AG04450 (cell line): ENCODE measurements around the gene PLA2G2C. TPM values are rescaled to one million over a fixed set of nuclear protein-coding genes. Genes with fewer than 3 reads are reported as not detected.

Source experiments
- CTCF ChIA-PET: fragments of 300-600, 350-600 bp; formaldehyde crosslinking; extraction: SDS; loops from one replicate; lab custom pipeline; 2022; ENCODE audit warnings: antibody characterized with exemption, inconsistent platforms; lab: Charles Lee
- POLR2A ChIA-PET: fragments of 350-600 bp; formaldehyde crosslinking; extraction: SDS; loops from one replicate; lab custom pipeline; 2021; ENCODE audit warnings: antibody characterized with exemption, inconsistent platforms; lab: Yijun Ruan, JAX
- DNase-seq: peaks from one replicate; pipeline ENCODE4 v3.0.0-alpha.2; 2011; ENCODE audit warnings: low read depth, low spot score
- H3K27ac ChIP-seq: one replicate; pipeline ENCODE4 v1.5.1; 2012; ENCODE audit warnings: low read depth, low read length, control low read depth
- H3K27me3 ChIP-seq: one replicate; pipeline ENCODE4 v1.6.0; 2012; ENCODE audit warnings: low read length; ENCODE audit not compliant: control insufficient read depth, insufficient read depth
- H3K4me3 ChIP-seq: 2 replicates; pipeline ENCODE4 v1.5.1; 2011; ENCODE audit warnings: mild to moderate bottlenecking, low read depth, low read length, control low read depth
- H3K9me3 ChIP-seq: 2 replicates; pipeline ENCODE4 v1.5.1; 2012; ENCODE audit warnings: low read length; ENCODE audit not compliant: control insufficient read depth, insufficient read depth
- CTCF ChIP-seq: IDR thresholded peaks from 2 replicates; pipeline ENCODE4 v1.5.1; 2011; ENCODE audit warnings: low read depth, low read length, control low read depth, inconsistent platforms
- polyA plus RNA-seq: library from polyadenylated mRNA; depleted of rRNA; stranded (reverse); fragments of >200 nt; gene quantifications from 2 replicates; pipeline ENCODE4 v1.2.3, GENCODE V29; 2011

PLA2G2C gene
- polyA plus RNA-seq, 1 experiment: not detected

DNA sequence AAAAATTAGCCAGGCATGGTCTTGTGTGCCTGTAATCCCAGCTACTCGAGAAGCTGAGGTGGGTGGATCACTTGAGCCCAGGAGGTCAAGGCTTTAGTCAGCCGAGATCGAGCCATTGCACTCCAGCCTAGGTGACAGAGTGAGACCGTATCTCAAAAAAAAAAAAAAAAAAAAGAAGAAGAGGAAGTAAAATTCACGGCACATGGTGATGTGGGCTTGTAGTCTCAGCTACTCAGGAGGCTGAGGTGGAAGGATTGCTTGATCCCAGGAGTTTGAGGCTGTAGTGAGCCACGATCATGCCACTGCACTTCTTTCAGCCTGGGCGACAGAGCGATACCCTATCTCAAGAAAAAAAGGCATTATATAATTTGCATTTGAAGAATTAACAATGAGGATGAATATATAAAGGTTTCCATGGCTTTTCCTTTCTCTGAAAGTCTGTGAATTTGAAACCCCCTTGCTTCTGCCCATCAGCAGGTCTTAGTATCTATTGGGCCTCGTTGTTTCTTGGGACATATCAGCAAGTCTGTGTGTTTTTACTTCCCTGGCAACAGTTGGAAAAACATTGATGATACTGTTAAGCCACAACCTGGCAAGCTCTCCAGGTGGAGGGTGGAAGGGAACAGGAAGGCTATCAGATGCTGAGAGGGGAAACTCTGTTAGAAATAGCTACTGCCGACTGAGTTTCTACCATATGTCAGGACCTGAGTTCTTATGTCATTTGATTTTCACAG, 62.4 kb downstream of the PLA2G2C start:
- no peak for TF ChIP-seq CTCF
- Histone ChIP-seq H3K9me3 (no peaks in the 10 kb centered on the region), H3K27me3 (peaks cover 23% of the 10 kb centered on the region), H3K4me3 (no peak overlapping the region), H3K27ac (no peak overlapping the region)
- CTCF ChIA-PET: interaction anchor here (1.1 kb wide), 1 partner anchor 72 kb away, joined by 3 read pairs; no protein-coding TSS in a partner anchor
- POLR2A ChIA-PET: interaction anchor here (0.6 kb wide), 1 partner anchor 55 kb away, joined by 3 read pairs; no protein-coding TSS in a partner anchor
- no peak for DNase-seq

DNA sequence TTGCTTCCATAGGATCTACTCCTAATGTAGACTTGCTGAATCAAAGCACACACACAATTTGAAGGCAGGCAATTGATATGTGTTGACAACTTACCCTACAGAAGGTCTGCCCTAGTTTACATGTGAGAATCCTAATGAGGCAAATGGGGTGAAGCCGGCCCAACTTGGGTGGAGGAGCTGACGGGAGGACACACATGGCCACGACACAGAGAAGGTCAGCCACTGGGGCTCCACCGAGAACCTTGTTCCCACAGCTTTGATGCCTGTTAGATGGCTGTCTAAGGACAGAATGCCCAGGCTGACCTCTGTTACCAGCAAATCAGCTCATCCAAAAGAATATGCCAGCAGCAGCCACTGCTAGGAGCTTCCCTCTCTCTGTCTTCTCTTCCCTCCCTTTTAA, 65.5 kb downstream of the PLA2G2C start:
- POLR2A ChIA-PET: no interaction called here
- CTCF ChIA-PET: no interaction called here
- Histone ChIP-seq H3K27me3 (peaks cover 33% of the 10 kb centered on the region), H3K27ac (no peak overlapping the region), H3K9me3 (no peaks in the 10 kb centered on the region), H3K4me3 (no peak overlapping the region)
- DNase-seq: no peak
- TF ChIP-seq CTCF: no peak

GRCh38 chr1:20119347-20119746, 67.0 kb downstream of the PLA2G2C start, which contains the start of gene PLA2G2D:
PLA2G2D (minus strand) TSS chr1:20119536; CDS start chr1:20119498, 38 bp downstream.
- no peak for TF ChIP-seq CTCF
- peaks cover 31% of the 10 kb centered on the region for H3K27me3 ChIP-seq
- no peak for DNase-seq
- CTCF ChIA-PET: no interaction called here
- no peak within 1 kb of the TSS for H3K27ac ChIP-seq
- H3K9me3 ChIP-seq: no peaks in the 10 kb centered on the region
- H3K4me3 ChIP-seq: no peak within 1 kb of the TSS
- POLR2A ChIA-PET: no interaction called here

DNA sequence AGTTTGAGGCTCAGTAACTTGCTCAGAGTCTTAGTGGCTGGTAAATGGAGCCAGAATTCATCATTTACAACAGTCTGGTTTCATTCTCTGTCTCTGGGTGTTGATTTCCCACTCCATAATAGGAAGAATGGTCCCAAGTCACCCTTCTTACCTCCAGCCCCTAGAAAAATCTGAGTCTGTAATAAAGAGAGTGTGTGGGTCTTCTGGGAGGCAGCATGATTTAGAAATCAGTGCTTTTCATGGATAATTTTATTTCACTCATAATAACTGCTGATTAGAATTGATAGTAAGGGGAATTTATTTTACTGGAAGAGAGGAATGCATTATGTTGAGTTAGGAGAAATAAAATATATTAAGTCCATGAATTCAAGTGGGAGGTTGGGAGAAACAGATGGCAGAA, 69.1 kb downstream of the PLA2G2C start:
- Histone ChIP-seq H3K9me3 (no peaks in the 10 kb centered on the region), H3K4me3 (no peak overlapping the region), H3K27me3 (peaks cover 43% of the 10 kb centered on the region), H3K27ac (no peak overlapping the region)
- no peak for DNase-seq
- ChIA-PET CTCF (interaction anchor here (1.0 kb wide), 1 partner anchor 200 kb away, joined by 3 read pairs; no protein-coding TSS in a partner anchor), POLR2A (interaction anchor here (0.5 kb wide), 1 partner anchor 53 kb away, joined by 3 read pairs; no protein-coding TSS in a partner anchor)
- no peak for TF ChIP-seq CTCF

DNA sequence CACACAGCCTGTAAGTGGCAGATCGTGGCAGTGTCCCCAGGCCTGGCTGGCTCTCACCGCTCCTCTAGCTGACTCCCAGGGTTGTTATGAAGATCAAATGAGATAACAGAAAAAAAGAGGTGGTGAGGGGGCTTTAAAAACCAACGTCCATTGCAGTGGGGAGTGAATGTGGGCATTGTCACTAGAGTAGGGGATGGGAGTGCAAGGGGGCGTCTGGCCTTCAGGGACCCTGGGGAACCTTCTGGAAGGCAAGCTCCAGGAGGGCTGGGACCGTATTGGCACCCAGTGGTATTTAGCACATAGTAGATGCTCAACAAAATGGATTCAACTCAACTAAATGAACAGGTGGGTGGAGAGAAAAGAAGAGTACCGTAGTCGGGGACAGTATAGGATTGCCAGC, 70.4 kb downstream of the PLA2G2C start:
- H3K27ac ChIP-seq: no peak overlapping the region
- no peak for TF ChIP-seq CTCF
- H3K27me3 ChIP-seq: peaks cover 35% of the 10 kb centered on the region
- H3K9me3 ChIP-seq: no peaks in the 10 kb centered on the region
- ChIA-PET POLR2A (no interaction called here), CTCF (no interaction called here)
- no peak overlapping the region for H3K4me3 ChIP-seq
- no peak for DNase-seq
